ENCODE results near the gene CTNND1.

GRCh38 chr11:57776577-57777210, 15.1 kb downstream of the CTNND1 start:
- TF ChIP-seq, protein P1, sequence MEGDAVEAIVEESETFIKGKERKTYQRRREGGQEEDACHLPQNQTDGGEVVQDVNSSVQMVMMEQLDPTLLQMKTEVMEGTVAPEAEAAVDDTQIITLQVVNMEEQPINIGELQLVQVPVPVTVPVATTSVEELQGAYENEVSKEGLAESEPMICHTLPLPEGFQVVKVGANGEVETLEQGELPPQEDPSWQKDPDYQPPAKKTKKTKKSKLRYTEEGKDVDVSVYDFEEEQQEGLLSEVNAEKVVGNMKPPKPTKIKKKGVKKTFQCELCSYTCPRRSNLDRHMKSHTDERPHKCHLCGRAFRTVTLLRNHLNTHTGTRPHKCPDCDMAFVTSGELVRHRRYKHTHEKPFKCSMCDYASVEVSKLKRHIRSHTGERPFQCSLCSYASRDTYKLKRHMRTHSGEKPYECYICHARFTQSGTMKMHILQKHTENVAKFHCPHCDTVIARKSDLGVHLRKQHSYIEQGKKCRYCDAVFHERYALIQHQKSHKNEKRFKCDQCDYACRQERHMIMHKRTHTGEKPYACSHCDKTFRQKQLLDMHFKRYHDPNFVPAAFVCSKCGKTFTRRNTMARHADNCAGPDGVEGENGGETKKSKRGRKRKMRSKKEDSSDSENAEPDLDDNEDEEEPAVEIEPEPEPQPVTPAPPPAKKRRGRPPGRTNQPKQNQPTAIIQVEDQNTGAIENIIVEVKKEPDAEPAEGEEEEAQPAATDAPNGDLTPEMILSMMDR (conservative IDR thresholded peaks at IDR 0.05; ENCODE audit: low read length), result no peak
- no peak for TF ChIP-seq EZH2phosphoT487 (IDR thresholded peaks at IDR 0.05; ENCODE audit: borderline replicate concordance, low read depth, low read length)
